ENCODE data around the gene NALCN. TPM values are rescaled to one million over a fixed set of nuclear protein-coding genes. Genes with fewer than 3 reads are reported as not detected.

The NALCN gene
- total and polyA plus RNA-seq, 2 donors (not counting 1 experiment from before 2014, with no cell fraction given): not detected

GRCh38 chr13:101230271-101230890, 185.9 kb downstream of the NALCN start:
- H3K9ac ChIP-seq (ENCODE audit: low read length): no peak overlapping the region
- intact Hi-C loops (cut with micrococcal nuclease): no loop called here
- no peaks in the 10 kb centered on the region for H3K9me3 Mint-ChIP-seq (ENCODE audit: insufficient read depth)
- no peak overlapping the region for H3K27ac ChIP-seq (ENCODE audit: low read length in 2 of 2)
- no peak overlapping the region for H3K4me3 ChIP-seq (ENCODE audit: control extremely low read depth in 1 of 5, extremely low read depth in 1 of 5, insufficient read depth in 1 of 5, low read depth in 2 of 5, low read length in 4 of 5)
- ATAC-seq (ENCODE audit: low read depth) (no peak), DNase-seq (no peak)
- no peaks in the 10 kb centered on the region for H3K4me1 Mint-ChIP-seq
- no peaks in the 10 kb centered on the region for H3K4me1 ChIP-seq (ENCODE audit: control insufficient read depth in 2 of 2, insufficient read depth in 2 of 2, low read length in 2 of 2)
- CTCF ChIA-PET: no interaction called here
- H3K27ac Mint-ChIP-seq: no peak overlapping the region
- POLR2A ChIA-PET: no interaction called here
- no peak overlapping the region for H3K4me3 Mint-ChIP-seq
- H2AFZ ChIP-seq (ENCODE audit: insufficient read depth, low read depth, low read length, poor library complexity, severe bottlenecking): no peak overlapping the region
- peaks cover 0 to 7% (median 1%) of the 10 kb centered on the region in 3 donors for H3K9me3 ChIP-seq (ENCODE audit: control extremely low read depth in 1 of 3, control insufficient read depth in 2 of 3, insufficient read depth in 1 of 3, low read length in 2 of 3)
- H3K4me2 ChIP-seq (replicated peaks; ENCODE audit: low read depth, low read length, poor library complexity, severe bottlenecking): no peak overlapping the region
- H3K27me3 Mint-ChIP-seq: no peaks in the 10 kb centered on the region
- H3K27me3 ChIP-seq (replicated peaks in 1 of 4; ENCODE audit: control extremely low read depth in 1 of 4, control insufficient read depth in 3 of 4, insufficient read depth in 4 of 4, low read length in 3 of 4): no peaks in the 10 kb centered on the region
- no peaks in the 10 kb centered on the region for H3K36me3 ChIP-seq (replicated peaks in 1 of 2; ENCODE audit: control extremely low read depth in 1 of 2, control insufficient read depth in 1 of 2, extremely low read depth in 1 of 2, insufficient read depth in 2 of 2, low read length in 1 of 2)
- no peak for TF ChIP-seq CTCF (IDR thresholded peaks at IDR 0.05)
- no peak for TF ChIP-seq EZH2 (IDR thresholded peaks at IDR 0.05; ENCODE audit: borderline replicate concordance, insufficient read depth, low read depth, low read length, poor library complexity, severe bottlenecking)
- no peaks in the 10 kb centered on the region for H4K20me1 ChIP-seq (ENCODE audit: control insufficient read depth, insufficient read depth, low read length, poor library complexity, severe bottlenecking)
- H3K79me2 ChIP-seq (ENCODE audit: control insufficient read depth, insufficient read depth, low read length): no peaks in the 10 kb centered on the region
- 80% methylated on average over 2 of the region's 6 CpGs for WGBS (ENCODE audit: insufficient coverage)

GRCh38 chr13:101219609-101220265, 196.6 kb downstream of the NALCN start:
- Histone ChIP-seq H3K36me3 (replicated peaks in 1 of 2; ENCODE audit: control extremely low read depth in 1 of 2, control insufficient read depth in 1 of 2, extremely low read depth in 1 of 2, insufficient read depth in 2 of 2, low read length in 1 of 2) (no peaks in the 10 kb centered on the region), H3K79me2 (ENCODE audit: control insufficient read depth, insufficient read depth, low read length) (no peaks in the 10 kb centered on the region), H3K4me1 (ENCODE audit: control insufficient read depth in 2 of 2, insufficient read depth in 2 of 2, low read length in 2 of 2) (no peaks in the 10 kb centered on the region), H4K20me1 (ENCODE audit: control insufficient read depth, insufficient read depth, low read length, poor library complexity, severe bottlenecking) (no peaks in the 10 kb centered on the region), H3K4me3 (ENCODE audit: control extremely low read depth in 1 of 5, extremely low read depth in 1 of 5, insufficient read depth in 1 of 5, low read depth in 2 of 5, low read length in 4 of 5) (no peak overlapping the region), H2AFZ (ENCODE audit: insufficient read depth, low read depth, low read length, poor library complexity, severe bottlenecking) (no peak overlapping the region), H3K27me3 (replicated peaks in 1 of 4; ENCODE audit: control extremely low read depth in 1 of 4, control insufficient read depth in 3 of 4, insufficient read depth in 4 of 4, low read length in 3 of 4) (no peaks in the 10 kb centered on the region), H3K9ac (ENCODE audit: low read length) (no peak overlapping the region), H3K4me2 (replicated peaks; ENCODE audit: low read depth, low read length, poor library complexity, severe bottlenecking) (no peak overlapping the region), H3K9me3 (ENCODE audit: control extremely low read depth in 1 of 3, control insufficient read depth in 2 of 3, insufficient read depth in 1 of 3, low read length in 2 of 3) (no peaks in the 10 kb centered on the region), H3K27ac (ENCODE audit: low read length in 2 of 2) (no peak overlapping the region)
- Mint-ChIP-seq H3K4me1 (no peaks in the 10 kb centered on the region), H3K9me3 (ENCODE audit: insufficient read depth) (no peaks in the 10 kb centered on the region), H3K27ac (no peak overlapping the region), H3K27me3 (no peaks in the 10 kb centered on the region), H3K4me3 (no peak overlapping the region)
- ATAC-seq (ENCODE audit: low read depth) (no peak), DNase-seq (no peak)
- intact Hi-C loops (cut with micrococcal nuclease): no loop called here
- POLR2A ChIA-PET: no interaction called here
- CTCF ChIA-PET: no interaction called here
- WGBS (ENCODE audit: insufficient coverage): 80% methylated on average over 1 of the region's 2 CpGs
- TF ChIP-seq EZH2 (IDR thresholded peaks at IDR 0.05; ENCODE audit: borderline replicate concordance, insufficient read depth, low read depth, low read length, poor library complexity, severe bottlenecking) (no peak), CTCF (IDR thresholded peaks at IDR 0.05) (no peak)

Data from B cell (primary cell).